Cardiac fibroblast (primary cell): ENCODE data around the gene P3H4.
"Not testable (repeated sequence)": the region's sequence is repeated elsewhere in the genome, so short reads cannot be mapped to it uniquely, and the experiment has no call there.

Experiments used
- DNase-seq, 2 donors: peaks; one replicate each; pipeline versions ENCODE4 v3.0.0 to v3.0.0-alpha.2; 2010; ENCODE audit warnings: low read depth in 2 of 2
- H3K4me3 ChIP-seq, 2 donors: replicated peaks in 1 of 2; 1 replicate in 1 of 2; 2 replicates in 1 of 2; pipeline ENCODE4 v1.5.1; 2011; ENCODE audit warnings: low read depth in 2 of 2, low read length in 2 of 2, mild to moderate bottlenecking in 2 of 2, moderate library complexity in 1 of 2
- TF ChIP-seq, protein P1 (sequence below): IDR thresholded peaks from one replicate; pipeline ENCODE4 v1.5.1; 2011; ENCODE audit warnings: low read depth, mild to moderate bottlenecking, low read length, inconsistent platforms

The P3H4 gene, protein sequence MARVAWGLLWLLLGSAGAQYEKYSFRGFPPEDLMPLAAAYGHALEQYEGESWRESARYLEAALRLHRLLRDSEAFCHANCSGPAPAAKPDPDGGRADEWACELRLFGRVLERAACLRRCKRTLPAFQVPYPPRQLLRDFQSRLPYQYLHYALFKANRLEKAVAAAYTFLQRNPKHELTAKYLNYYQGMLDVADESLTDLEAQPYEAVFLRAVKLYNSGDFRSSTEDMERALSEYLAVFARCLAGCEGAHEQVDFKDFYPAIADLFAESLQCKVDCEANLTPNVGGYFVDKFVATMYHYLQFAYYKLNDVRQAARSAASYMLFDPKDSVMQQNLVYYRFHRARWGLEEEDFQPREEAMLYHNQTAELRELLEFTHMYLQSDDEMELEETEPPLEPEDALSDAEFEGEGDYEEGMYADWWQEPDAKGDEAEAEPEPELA

DNA sequence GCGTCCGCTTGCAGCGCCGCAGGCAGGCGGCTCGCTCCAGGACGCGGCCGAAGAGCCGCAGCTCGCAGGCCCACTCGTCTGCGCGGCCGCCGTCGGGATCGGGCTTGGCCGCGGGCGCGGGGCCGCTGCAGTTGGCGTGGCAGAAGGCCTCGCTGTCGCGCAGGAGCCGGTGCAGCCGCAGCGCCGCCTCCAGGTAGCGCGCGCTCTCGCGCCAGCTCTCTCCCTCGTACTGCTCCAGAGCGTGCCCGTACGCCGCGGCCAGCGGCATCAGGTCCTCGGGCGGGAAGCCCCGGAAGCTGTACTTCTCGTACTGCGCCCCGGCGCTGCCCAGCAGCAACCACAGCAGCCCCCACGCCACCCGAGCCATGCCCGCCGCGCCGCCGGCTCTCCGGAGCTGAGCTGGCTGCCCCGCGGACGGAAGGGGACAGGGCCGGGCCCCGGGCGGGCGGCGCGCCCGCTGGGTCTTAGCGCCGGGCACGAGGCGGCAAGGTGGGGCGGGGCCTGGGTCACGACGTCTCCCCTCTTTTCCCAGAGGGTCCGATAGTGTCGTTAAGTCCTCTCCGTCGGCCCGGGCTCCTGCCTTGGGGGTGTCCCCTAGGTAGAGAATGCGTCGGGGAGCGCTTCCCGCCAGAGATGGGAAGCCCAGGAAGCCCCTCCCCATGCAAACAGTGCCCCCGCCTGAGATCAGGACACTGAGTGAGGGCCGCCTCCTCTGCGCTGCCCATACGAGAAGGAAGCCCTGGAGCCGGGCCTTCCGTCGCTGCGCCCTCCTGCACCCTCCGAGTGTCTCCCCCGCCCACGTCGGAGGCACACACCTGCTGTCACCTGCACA lies at the start of gene P3H4:
P3H4 (minus strand) TSS at position 401 of the 832 bp plus-strand sequence; CDS start at position 367, 34 bp downstream.
- peak within 1 kb of the TSS; percentile 77 to 82 for H3K4me3 ChIP-seq
- TF ChIP-seq, protein P1, sequence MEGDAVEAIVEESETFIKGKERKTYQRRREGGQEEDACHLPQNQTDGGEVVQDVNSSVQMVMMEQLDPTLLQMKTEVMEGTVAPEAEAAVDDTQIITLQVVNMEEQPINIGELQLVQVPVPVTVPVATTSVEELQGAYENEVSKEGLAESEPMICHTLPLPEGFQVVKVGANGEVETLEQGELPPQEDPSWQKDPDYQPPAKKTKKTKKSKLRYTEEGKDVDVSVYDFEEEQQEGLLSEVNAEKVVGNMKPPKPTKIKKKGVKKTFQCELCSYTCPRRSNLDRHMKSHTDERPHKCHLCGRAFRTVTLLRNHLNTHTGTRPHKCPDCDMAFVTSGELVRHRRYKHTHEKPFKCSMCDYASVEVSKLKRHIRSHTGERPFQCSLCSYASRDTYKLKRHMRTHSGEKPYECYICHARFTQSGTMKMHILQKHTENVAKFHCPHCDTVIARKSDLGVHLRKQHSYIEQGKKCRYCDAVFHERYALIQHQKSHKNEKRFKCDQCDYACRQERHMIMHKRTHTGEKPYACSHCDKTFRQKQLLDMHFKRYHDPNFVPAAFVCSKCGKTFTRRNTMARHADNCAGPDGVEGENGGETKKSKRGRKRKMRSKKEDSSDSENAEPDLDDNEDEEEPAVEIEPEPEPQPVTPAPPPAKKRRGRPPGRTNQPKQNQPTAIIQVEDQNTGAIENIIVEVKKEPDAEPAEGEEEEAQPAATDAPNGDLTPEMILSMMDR: peak; percentile 57
- DNase-seq: peak; percentile 78 to 82

- H3K4me3 ChIP-seq: no peak overlapping the region
- no peak for DNase-seq
- TF ChIP-seq, protein P1: no peak
Observed at GRCh38 chr17:41860254-41860931, 48.6 kb upstream of the P3H4 start.

DNA sequence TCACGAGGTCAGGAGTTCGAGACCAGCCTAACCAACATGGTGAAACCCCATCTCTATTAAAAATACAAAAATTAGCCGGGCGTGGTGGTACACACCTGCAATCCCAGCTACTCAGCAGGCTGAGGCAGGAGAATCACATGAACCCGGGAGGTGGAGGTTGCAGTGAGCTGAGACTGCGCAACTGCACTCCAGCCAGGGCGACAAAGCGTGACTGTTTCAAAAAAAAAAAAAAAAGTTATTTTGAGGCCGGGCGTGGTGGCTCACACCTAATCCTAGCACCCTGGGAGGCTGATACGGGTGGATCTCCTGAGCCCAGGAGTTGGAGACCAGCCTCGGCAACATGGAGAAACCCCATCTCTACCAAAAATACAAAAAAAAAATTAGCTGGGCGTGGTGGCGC lies 39.6 kb upstream of the P3H4 start:
- DNase-seq, H3K4me3 ChIP-seq: not testable (repeated sequence)

GRCh38 chr17:41849251-41849990 lies 37.7 kb upstream of the P3H4 start:
- H3K4me3 ChIP-seq: no peak overlapping the region
- TF ChIP-seq, protein P1: no peak
- no peak for DNase-seq

DNA sequence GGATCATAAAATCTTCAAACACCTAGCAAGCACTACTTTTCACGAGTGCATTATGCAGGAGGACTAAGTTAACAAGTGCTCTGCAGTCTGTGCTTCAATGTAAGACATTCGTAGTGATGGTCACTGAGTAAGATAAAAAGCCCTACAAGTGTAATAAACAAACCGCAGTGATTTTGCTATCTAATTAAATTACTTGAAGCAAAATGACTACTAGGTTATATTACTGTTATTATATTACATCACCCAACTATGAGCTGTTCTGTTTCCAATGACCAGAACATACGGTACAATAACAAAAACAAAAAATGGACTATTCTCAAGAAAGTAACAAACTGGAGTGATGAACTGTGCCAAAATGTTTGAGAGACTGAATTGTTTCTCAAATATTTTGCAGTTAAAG lies 37.0 kb upstream of the P3H4 start:
- no peak overlapping the region for H3K4me3 ChIP-seq
- TF ChIP-seq, protein P1: no peak
- DNase-seq: peak in 1 of 2 donors; percentile 51

GRCh38 chr17:41844971-41845370 lies 33.2 kb upstream of the P3H4 start:
- DNase-seq: no peak
- no peak overlapping the region for H3K4me3 ChIP-seq
- TF ChIP-seq, protein P1: no peak

GRCh38 chr17:41840781-41841180 lies 29.0 kb upstream of the P3H4 start:
- not testable (repeated sequence) for H3K4me3 ChIP-seq

GRCh38 chr17:41839448-41839847 lies 27.7 kb upstream of the P3H4 start:
- not testable (repeated sequence) for DNase-seq, H3K4me3 ChIP-seq

More at GRCh38 chr17:41840781-41841180, 29.0 kb upstream of the P3H4 start:
- DNase-seq: not testable (repeated sequence)
